LNCaP clone FGC (cell line): ENCODE results near the gene C10orf90.

Source experiments
- DNase-seq: peaks from one replicate; pipeline ENCODE4 v3.0.0-alpha.2; 2011; ENCODE audit warnings: low read depth
- H3K4me3 ChIP-seq: 2 replicates; pipeline ENCODE4 v1.5.1; 2011; ENCODE audit warnings: mild to moderate bottlenecking, low read depth, low read length, control low read depth
- CTCF ChIP-seq: IDR thresholded peaks from 2 replicates; pipeline ENCODE4 v1.5.1; 2012; ENCODE audit warnings: mild to moderate bottlenecking; ENCODE audit not compliant: control insufficient read depth, insufficient read depth; ENCODE audit errors: extremely low read depth

The C10orf90 gene

GRCh38 chr10:126538439-126539135, 131.9 kb downstream of the C10orf90 start:
- H3K4me3 ChIP-seq, result no peak overlapping the region
- TF ChIP-seq CTCF, result no peak
- DNase-seq, result no peak

GRCh38 chr10:126536656-126537055, 133.8 kb downstream of the C10orf90 start:
- no peak for DNase-seq
- no peak for TF ChIP-seq CTCF
- no peak overlapping the region for H3K4me3 ChIP-seq

GRCh38 chr10:126536148-126536547, 134.3 kb downstream of the C10orf90 start:
- H3K4me3 ChIP-seq, result no peak overlapping the region
- TF ChIP-seq CTCF, result no peak
- no peak for DNase-seq

- TF ChIP-seq CTCF, result no peak
- no peak overlapping the region for H3K4me3 ChIP-seq
- DNase-seq, result no peak
These were observed 136.8 kb downstream of the C10orf90 start for GRCh38 chr10:126533644-126534043.

GRCh38 chr10:126528315-126528835, 142.1 kb downstream of the C10orf90 start:
- H3K4me3 ChIP-seq, result no peak overlapping the region
- TF ChIP-seq CTCF, result no peak
- DNase-seq, result peak; percentile 26

GRCh38 chr10:126527645-126528314, 142.7 kb downstream of the C10orf90 start:
- DNase-seq, result peak; percentile 22
- TF ChIP-seq CTCF, result no peak
- H3K4me3 ChIP-seq, result no peak overlapping the region

- H3K4me3 ChIP-seq, result no peak overlapping the region
- TF ChIP-seq CTCF, result no peak
- DNase-seq, result no peak
These were observed 145.2 kb downstream of the C10orf90 start for GRCh38 chr10:126525326-126525725.
